ENCODE measurements around the gene ABLIM1.

Gene ABLIM1

GRCh38 chr10:114386452-114386851 is 271.6 kb downstream of the ABLIM1 start:
- no peak for DNase-seq (ENCODE audit: low read depth)

- no peak for DNase-seq (ENCODE audit: low read depth)
These were observed 272.5 kb downstream of the ABLIM1 start for GRCh38 chr10:114385557-114385956.

DNA sequence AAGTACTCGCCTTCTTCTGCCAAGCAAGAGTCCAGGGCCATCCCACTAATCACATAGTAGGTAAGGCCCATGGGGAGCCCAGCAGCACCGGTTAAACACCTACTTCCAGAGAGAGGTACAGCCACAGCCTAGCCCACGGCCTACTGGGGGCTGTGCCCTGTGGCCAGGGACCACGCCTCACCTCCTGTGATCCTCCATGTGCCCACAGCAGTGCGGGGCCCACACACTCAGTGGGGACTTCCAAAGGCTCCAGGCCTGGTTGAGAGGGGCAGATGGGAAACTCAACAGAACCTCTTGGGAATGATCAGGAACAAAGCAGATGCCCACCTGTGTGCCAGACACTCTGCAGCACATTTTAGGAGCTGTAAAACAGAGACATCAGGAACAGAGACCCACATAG is 273.5 kb downstream of the ABLIM1 start:
- no peak for DNase-seq (ENCODE audit: low read depth)

DNA sequence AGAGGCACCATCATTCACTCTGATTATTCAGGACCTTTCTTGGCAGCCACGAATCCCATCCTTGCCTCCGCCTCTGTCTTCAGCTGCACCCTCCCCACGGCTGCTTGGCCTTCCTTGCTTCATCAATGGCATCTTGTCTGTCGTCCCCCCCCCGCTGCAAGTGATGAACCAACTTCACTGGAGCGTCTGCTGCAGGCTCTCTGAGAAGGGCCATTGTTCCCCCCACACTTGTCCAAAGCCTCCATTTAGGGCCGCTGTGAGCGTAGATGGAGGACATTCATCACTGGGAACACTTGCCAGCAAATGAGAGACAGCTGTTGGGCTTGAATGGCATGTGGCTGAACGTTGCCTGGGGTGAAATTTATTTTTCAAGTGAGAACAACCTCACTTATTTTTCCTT is 273.9 kb downstream of the ABLIM1 start:
- DNase-seq (ENCODE audit: low read depth): no peak
